Panc1 (cell line): ENCODE data around the gene CHST8.

Experiments
- POLR2AphosphoS5 ChIP-seq: IDR thresholded peaks from 2 replicates; pipeline ENCODE4 v1.6.1; 2012; ENCODE audit warnings: mild to moderate bottlenecking, low read depth, low read length, moderate library complexity
- SIN3A ChIP-seq: IDR thresholded peaks from 2 replicates; pipeline ENCODE4 v1.6.1; 2012; ENCODE audit warnings: low read depth, mild to moderate bottlenecking, low read length, moderate library complexity, borderline replicate concordance; ENCODE audit not compliant: insufficient read depth
- TF ChIP-seq, protein P1 (sequence below): fragments of 450-650 bp; IDR thresholded peaks from 2 replicates; pipeline ENCODE4 v1.5.1; 2017; ENCODE audit warnings: mild to moderate bottlenecking

DNA sequence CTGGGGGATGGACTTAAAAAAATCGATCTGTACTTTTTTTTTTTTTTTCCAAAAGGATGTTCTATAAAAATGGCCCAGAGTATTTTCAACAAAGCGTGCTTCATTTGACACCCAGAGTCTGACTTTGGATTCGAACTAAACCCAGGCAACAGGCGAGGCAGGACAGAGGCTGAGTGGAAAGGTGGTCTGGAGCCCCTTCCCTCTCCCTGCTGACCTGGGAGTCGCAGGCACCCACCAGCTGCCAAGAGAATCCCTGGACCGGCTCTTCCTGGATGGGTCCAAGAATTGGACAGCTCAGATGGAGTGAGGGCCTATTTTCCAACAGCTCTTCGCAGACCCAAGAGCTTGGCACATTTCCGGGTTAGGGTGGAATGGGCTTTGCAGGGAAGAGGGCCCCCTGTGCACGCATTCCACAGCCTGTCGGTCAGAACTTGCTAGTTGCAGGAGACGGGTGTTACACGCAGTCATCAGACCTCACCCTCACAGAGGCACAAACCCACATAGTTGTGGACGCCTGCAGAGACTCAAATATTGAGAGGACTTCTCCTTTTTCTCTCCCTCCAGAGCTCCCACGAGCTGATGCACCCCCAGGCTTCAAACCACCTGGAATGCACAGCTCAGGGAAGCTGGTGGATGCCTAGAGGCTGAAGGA lies 190.1 kb downstream of the CHST8 start:
- TF ChIP-seq, protein P1, sequence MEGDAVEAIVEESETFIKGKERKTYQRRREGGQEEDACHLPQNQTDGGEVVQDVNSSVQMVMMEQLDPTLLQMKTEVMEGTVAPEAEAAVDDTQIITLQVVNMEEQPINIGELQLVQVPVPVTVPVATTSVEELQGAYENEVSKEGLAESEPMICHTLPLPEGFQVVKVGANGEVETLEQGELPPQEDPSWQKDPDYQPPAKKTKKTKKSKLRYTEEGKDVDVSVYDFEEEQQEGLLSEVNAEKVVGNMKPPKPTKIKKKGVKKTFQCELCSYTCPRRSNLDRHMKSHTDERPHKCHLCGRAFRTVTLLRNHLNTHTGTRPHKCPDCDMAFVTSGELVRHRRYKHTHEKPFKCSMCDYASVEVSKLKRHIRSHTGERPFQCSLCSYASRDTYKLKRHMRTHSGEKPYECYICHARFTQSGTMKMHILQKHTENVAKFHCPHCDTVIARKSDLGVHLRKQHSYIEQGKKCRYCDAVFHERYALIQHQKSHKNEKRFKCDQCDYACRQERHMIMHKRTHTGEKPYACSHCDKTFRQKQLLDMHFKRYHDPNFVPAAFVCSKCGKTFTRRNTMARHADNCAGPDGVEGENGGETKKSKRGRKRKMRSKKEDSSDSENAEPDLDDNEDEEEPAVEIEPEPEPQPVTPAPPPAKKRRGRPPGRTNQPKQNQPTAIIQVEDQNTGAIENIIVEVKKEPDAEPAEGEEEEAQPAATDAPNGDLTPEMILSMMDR, result no peak
- TF ChIP-seq POLR2AphosphoS5 (no peak), SIN3A (no peak)
